Left colon (tissue), 2 donors: Measurements from ENCODE around the gene CD82. TPM values are rescaled to one million over a fixed set of nuclear protein-coding genes. Genes with fewer than 3 reads are reported as not detected.
"Not testable (repeated sequence)": the region's sequence is repeated elsewhere in the genome, so short reads cannot be mapped to it uniquely, and the experiment has no call there.

Source experiments
- ATAC-seq: fragments of 200-7000 bp; cut with Tn5 transposase; one replicate; pipeline ENCODE4 v1.9.1; 2020; ENCODE audit warnings: mild to moderate bottlenecking, moderate library complexity
- DNase-seq, 2 donors: peaks; one replicate each; pipeline ENCODE4 v3.0.0-alpha.2; 2020
- intact Hi-C, 2 donors: fragments of 100-400 bp; cut with DNase I in 1 of 2; cut with micrococcal nuclease in 1 of 2; formaldehyde crosslinking; loops; one replicate each; pipeline versions ENCODE4 v1.11.2 to v1.14.0; 2022; cut with DNase I, micrococcal nuclease
- total RNA-seq, 2 donors: library from RNA; stranded (reverse); fragmentation: NEBNext Ultra II Directional; extraction: Animal tissue kit (Norgen Biotek cat#: 25700); gene quantifications; one replicate each; pipeline ENCODE4 v1.2.1, GENCODE V29; 2021
- donor health status: DM: no; HTN: no; CAD: no.
- donor health status: DM: yes; HTN: yes; CAD: no.

Gene CD82
- total RNA-seq, 2 donors from 2014 or later = 30.0 to 36.1 TPM

DNA sequence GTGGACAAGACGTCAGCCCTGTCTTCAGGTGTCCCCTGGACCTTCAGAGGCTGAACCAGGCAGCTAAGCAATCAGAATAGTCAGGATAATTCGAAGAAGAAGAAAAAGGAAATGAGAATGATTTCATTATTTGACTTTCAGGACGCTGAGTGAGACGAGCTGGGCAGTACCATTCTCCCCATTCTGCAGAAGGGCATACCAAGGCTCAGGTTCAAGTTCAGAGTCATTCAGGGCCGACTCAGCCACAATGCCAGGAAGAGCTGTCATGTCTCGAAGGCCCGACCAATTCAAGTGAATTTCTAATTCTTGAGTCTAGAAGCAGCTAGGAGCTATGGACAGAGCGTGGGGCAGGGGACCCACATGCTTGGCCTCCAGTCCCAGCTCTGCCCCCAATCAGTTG is 33.8 kb upstream of the CD82 start:
- ATAC-seq (no peak), DNase-seq (no peak)
- intact Hi-C loops = loop anchor here in 1 of 2 donors (10.0 kb wide), 1 partner anchor 437 kb away; the partner anchor contains the start of gene EXT2

DNA sequence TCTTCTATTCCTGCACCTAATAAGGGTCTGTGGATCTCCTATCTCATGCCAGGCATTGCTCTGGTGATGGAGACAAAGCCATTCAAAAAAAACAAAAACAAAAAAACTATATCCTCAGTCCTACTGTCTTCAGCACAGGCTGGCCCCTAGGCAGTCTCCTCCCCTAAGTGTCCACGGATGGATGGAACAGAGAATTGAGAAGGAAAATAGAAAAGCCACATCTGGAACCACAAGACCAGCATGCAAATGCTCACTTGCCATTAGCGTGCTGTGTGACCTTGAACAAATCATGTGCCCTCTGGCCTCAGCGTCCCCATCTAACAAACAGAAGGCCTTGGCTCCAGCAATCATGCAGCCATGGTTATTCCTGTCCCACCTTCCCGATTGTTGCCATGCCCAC is 32.7 kb upstream of the CD82 start:
- intact Hi-C loops = loop anchor here in 1 of 2 donors (10.0 kb wide), 1 partner anchor 438 kb away; the partner anchor contains the start of gene EXT2
- ATAC-seq = no peak
- DNase-seq = no peak

DNA sequence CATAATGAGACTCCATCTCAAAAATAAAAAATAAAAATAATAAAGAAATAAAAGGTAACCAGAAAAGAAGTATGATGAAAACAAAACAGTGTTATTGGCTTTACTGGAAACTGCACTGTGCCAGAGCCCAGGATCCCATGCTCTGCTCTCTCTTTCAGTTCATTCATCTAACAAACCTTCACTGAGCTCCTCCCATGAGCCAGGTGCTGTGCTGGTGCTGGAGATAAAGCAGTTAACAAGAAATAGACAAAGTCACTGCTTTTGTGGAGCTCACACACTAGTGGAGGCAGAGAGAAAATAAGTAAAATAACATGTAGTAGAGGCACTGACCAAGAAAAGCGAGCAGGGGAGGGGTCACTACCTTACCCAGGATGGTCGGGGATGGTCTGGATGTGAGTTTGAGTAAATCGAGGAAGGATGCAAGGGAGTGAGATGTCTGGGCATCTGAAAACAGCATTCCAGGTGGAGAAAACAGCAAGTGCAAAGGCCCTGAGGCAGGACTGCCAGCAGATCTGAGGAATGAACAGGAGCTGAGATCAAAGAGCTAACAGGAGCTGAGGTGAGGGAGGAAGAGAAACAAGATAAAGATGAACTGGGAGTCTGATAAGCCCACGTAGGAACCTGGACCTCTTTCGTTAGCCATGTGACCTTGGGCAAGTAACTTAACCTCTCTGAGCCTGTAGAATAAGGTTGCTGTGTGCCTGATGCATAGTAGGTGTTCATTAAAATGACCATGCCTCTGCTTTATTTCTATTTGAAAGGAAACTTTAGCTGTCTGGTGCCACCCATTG is 31.3 kb upstream of the CD82 start:
- no peak for ATAC-seq
- intact Hi-C loops = loop anchor here in 1 of 2 donors (10.0 kb wide), 1 partner anchor 439 kb away; the partner anchor contains the start of gene EXT2
- no peak for DNase-seq

DNA sequence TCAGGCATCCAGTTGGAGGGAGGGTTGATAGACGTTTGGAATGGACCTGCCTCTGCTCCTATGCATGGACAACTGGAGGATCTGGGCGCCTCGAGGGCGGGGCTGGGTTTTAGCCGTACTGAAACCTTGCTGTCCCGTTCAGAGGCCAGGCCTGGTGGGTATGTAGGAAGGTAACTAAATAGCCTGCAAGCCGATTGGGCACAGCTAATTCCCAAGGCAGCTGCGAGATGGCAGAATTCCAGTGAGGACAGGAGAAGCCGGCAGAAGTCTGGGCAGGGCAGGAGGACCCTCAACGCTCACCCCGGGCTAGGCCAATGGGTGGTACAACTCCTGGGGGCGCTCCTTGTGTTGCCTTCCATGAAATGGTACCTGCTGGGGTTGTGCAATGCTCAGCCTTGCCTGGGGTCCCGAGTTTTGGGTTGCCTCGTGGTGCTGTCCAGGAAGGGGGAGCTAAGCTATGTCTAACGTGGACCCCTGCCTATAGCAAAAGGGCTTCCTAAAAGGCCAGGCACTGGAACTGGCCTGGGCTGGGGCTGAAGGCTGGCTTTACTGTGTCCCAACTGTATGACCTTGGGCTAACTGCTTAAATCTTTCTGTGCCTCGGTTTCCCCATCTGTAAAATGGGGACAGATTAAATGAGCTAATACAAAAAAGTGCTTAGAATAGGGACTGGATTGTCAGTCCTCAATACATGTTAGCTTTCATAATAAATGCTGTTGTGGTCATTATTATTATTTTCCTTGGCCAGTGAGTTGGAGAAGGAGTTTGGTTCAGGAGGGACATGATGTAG is 30.1 kb upstream of the CD82 start:
- no peak for DNase-seq
- ATAC-seq = no peak
- intact Hi-C loops = loop anchor here (5.0 to 10.0 kb wide), 2 partner anchors 248 to 441 kb away; partner anchors contain the start of gene EXT2 (in 1 of the 2)

DNA sequence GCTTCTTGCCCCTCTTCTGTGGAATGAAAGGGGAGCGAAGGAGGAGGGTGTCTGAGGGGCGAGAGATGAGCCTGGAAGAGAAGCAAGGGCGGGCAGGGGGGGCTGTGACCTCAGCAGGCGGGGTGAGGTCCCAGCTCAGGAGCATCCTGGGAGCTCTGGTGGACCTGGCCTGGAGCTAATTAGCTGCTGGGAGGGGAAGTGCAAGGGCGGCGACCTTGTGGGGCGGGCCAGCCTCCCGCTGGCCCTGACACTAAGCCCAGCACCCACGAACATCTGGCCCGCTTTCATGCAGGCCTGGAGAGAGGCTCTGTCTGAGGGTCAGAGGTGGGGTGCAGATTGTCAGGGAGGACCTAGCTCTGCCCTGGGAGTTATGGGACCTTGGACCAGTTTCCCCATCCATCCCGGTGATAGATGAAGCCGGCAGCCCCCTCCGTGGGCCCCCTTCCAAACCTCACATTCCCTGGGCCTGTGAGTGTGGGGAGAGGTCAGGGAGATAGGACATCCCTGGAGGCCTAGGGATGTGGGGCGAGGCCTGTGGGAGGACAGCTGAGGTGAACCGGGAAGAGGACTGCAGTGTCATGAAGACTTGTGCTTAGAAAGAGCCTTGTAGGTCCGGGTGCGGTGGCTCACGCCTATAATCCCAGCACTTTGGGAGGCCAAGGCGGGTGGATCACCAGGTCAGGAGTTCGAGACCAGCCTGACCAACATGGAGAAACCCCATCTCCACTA is 28.5 kb upstream of the CD82 start:
- intact Hi-C loops = loop anchor here (5.0 to 10.0 kb wide), 2 partner anchors 250 to 442 kb away; partner anchors contain the start of gene EXT2 (in 1 of the 2)
- no peak for ATAC-seq
- no peak for DNase-seq

DNA sequence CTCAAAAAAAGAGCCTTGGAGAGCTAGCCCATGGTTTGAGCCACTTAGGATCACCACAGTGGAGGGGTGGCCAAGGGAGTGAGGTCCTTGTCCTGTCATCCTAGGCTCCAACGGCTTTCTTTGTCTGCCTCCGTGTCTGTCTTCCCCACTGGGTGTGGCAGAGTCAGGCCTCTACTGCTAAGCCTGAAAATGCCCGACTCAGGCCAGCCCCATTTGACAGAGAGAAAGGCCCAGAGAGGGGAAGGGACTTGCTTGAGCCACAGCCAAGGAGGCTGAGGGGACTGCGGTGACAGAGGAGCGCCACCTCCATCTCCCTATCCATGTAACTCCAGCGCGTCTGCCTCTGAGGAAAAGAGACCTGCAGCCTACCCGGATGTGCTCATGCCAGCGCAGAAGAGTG is 27.8 kb upstream of the CD82 start:
- intact Hi-C loops = loop anchor here (2.0 to 10.0 kb wide), 3 partner anchors 250 to 443 kb away; partner anchors contain the start of gene EXT2 (in 1 of the 2)
- DNase-seq (no peak), ATAC-seq (no peak)

DNA sequence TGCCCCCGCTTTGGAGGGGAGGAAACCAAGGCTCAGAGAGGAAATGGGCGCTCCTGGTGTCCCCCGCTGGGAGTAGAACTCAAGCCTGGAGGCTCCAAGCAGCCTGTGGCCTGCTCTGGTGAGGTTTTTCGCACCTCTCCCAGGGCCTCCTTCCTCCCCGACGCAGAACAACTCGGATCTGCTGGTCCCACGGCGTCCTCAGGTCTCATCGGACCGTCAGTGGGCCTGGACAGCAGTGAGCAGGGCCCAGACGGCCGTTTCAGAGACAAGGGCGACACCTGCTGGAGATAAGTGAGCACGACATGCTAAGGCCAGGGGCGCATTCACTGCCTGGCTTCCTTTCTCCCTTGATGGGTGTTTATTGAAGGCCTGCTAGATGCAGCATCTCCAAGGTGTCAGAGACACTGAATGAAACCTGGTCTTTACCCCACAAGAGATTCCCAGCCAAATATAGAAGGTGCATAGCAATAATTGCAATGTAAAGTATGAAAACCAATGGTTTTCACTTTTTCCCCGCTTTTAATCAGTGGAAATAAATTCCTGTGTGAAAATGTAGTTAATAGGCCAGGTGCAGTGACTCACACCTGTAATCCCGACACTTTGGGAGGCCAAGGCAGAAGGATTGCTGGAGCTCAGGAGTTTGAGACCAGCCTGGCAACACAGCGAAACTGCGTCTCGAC is 26.9 kb upstream of the CD82 start:
- ATAC-seq = peak; percentile 90
- intact Hi-C loops = loop anchor here (2.0 to 10.0 kb wide), 3 partner anchors 251 to 444 kb away; partner anchors contain the start of gene EXT2 (in 1 of the 2)
- DNase-seq = peak in 1 of 2 donors; percentile 71

DNA sequence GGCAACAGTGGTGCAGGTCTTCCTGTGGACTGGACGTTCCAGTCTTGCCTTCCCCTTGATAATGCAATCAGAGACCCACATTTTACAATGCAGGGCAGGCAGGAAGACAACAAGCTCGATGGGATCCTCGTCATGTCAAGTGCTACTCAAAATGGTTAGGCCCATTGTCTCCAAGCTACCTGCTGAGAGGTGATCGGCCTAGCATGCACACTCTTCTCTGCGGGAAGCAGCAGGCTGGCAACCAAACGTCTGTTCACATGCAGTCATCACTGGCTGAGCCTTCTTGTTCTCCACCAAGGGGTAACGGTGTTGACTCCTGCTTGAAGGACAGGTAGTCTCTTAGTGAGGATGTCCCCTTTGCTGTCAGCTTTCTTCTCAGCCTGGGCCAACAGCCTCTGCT is 25.5 kb upstream of the CD82 start:
- intact Hi-C loops = loop anchor here (2.0 to 10.0 kb wide), 3 partner anchors 253 to 445 kb away; partner anchors contain the start of gene EXT2 (in 1 of the 2)
- no peak for ATAC-seq
- DNase-seq = no peak

DNA sequence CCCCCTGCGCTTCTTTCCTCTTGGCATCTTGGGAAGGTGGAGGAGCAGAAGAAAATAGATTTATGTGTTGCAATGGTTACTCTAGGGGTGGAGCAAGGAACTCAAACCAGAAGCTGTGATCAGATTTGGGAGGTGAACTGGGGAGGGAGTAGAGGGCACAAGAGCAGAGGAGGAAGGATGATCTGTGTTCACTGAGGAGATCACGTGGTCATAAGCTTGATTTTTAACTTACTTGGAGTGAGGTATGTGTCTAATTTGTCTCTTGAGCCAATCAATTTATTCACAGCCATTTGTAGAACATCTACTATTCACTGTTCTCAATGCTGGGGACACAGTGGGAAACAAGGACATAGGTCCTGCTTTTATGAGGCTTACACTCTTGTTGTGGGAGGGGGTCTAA is 24.8 kb upstream of the CD82 start:
- no peak for ATAC-seq
- intact Hi-C loops = no loop called here

DNA sequence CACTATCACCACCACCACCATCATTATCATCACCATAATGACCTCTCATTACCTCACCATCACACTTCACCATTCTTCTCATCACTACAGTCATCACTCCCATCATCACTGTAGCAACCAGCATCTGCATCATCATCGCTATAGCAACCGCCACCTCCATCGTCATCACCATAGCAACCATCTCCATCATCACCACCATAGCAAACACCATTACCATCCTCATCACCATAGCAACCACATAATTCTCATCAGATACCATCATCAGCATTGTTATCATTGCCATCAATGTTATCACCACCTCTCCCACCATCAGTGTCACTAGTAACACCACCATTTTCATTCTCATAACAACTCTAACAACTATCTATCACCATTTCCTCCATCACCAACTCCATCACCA is 23.1 kb upstream of the CD82 start:
- DNase-seq = no peak
- no peak for ATAC-seq
- intact Hi-C loops = no loop called here

More for the DNA sequence above, 24.8 kb upstream of the CD82 start:
- no peak for DNase-seq

DNA sequence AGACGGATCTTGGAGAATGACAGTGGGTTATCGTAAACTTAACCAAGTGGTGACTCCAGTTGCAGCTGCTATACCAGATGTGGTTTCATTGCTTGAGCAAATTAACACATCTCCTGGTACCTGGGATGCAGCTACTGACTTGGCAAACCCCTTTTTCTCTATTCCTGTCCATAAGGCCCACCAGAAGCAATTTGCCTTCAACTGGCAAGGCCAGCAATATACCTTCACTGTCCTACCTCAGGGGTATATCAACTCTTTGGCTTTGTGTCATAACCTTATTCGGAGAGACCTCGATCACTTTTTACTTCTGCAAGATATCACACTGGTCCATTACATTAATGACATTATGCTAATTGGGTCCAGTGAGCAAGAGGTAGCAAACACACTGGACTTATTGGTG is 18.5 kb upstream of the CD82 start:
- DNase-seq, intact Hi-C loops, ATAC-seq: not testable (repeated sequence)

DNA sequence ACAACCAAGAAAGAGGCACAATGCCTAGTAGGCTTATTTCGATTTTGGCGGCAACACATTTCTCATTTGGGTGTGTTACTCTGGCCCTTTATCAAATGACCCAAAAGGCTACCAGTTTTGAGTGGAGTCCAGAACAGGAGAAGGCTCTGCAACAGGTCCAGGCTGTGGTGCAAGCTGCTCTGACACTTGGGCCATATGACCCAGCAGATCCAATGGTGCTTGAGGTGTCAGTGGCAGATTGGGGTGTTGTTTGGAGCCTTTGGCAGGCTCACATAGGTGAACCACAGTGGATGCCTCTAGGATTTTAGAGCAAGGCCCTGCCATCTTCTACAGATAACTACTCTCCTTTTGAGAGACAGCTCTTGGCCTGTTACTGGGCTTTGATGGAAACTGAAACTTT is 17.9 kb upstream of the CD82 start:
- intact Hi-C loops = not testable (repeated sequence)

DNA sequence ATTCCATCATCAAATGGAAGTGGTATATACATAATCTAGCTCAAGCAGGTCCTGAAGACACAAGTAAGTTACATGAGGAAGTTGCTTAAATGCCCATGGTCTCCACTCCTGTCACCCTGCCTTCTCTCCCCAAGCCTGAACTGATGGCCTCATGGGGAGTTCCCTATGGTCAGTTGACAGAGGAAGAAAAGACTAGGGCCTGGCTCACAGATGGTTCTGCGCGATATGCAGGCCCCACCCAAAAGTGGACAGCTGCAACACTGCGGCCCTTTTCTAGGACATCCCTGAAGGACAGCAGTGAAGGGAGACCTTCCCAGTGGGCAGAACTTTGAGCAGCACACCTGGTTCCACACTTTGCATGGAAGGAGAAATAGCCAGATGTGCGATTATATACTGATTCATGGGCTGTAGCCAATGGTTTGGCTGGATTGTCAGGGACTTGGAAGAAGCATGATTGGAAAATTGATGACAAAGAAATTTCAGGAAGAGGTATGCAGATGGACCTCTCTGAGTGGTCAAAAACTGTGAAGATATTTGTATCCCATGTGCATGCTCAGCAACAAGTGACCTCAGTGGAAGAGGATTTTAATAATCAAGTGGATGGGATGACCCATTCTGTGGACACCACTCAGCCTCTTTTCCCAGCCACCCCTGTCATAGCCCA is 17.3 kb upstream of the CD82 start:
- ATAC-seq (no peak), DNase-seq (no peak)
- intact Hi-C loops = no loop called here

More for the DNA sequence above, 17.9 kb upstream of the CD82 start:
- ATAC-seq, DNase-seq: not testable (repeated sequence)

DNA sequence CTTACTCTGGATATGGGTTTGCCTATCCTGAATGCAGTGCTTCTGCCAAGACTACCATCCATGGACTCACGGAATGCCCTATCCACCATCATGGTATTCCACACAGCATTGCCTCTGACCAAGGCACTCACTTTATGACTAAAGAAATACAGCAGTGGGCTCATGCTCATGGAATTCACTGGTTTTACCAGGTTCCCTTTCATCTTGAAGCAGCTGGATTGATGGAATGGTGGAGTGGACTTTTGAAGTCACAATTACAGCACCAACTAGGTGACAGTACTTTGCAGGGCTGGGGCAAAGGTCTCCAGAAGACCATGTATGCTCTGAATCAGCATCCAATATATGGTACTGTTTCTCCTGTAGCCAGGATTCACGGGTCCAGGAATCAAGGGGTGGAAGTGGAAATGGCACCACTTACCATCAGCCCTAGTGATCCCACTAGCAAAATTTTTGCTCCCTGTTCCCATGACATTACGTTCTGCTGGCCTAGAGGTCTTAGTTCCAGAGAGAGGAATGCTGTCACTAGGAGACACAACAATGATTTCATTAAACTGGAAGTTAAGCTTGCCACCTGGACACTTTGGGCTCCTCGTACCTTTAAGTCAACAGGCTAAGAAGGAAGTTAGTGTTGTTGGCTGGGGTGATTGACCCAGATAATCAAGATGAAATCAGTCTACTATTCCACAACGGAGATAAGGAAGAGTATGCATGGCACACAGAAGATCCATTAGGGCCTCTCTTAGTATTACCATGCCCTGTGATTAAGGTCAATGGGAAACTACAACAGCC is 16.3 kb upstream of the CD82 start:
- DNase-seq, intact Hi-C loops, ATAC-seq: not testable (repeated sequence)

DNA sequence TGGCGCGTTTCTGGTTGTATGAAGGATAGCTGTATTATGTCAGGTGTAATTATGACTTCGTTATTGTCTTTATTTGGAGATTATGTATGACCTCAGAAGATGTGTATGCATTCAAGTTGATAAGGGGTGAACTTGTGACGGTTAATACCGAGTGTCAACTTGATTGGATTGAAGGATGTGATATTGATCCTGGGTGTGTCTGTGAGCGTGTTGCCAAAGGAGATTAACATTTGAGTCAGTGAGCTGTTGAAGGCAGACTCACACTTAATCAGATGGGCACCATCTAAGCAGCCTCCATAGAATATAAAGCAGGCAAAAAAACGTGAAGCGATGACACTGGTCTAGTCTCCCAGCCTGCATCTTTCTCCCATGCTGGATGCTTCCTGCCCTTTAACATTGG is 15.3 kb upstream of the CD82 start:
- DNase-seq = no peak
- intact Hi-C loops = no loop called here
- no peak for ATAC-seq

DNA sequence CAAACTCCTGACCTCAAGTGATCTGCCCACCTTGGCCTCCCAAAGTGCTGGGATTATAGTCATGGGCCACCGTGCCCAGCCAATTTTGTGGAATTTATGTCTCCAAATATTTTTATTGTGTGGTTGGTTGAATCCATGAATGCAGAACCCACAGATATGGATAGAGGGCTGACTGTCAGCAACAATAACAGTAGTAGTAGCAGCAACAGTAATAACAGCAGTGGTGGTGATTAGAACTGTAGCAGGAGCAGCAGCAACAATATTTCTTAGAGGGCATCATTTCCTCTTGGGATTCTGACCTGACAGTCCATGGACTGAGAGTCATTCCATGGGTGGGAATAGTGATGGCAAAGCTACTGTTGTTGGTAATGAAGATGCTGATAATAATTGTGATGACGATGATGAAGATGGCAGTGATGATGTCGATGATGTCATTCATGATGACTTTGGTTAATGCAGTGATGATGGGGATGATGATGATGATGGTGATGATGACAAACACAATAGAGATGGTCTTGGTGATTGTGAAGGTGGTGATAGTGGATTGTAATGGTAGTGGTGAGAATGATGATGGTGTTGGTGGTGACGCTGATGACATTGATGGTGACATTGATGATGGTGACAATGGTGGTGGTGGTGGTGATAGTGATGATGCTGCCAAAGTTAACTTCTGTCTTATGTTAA is 13.9 kb upstream of the CD82 start:
- intact Hi-C loops = no loop called here
- no peak for DNase-seq
- ATAC-seq = no peak
